Suprapubic skin (tissue), 4 donors: ENCODE measurements around the gene CRYBA2.

Experiments used
- POLR2A ChIP-seq, 2 donors: fragments of 450-650 bp; IDR thresholded peaks; one replicate each; pipeline ENCODE4 v1.6.1; 2017; ENCODE audit warnings: antibody characterized with exemption in 2 of 2, mild to moderate bottlenecking in 2 of 2, moderate library complexity in 2 of 2
- POLR2AphosphoS5 ChIP-seq, 3 donors: sonication (generic); formaldehyde crosslinking; IDR thresholded peaks; one replicate each; pipeline ENCODE4 v1.6.1; 2017; ENCODE audit warnings: antibody characterized with exemption in 3 of 3
- TF ChIP-seq, protein P1 (sequence below), 2 donors: fragments of 200-600 bp in 1 of 2; fragments of 450-650 bp in 1 of 2; sonication (generic) in 1 of 2; IDR thresholded peaks; one replicate each; pipeline ENCODE4 v1.5.1; 2016 to 2019; ENCODE audit warnings: antibody characterized with exemption in 2 of 2, mild to moderate bottlenecking in 1 of 2, moderate library complexity in 1 of 2

- TF ChIP-seq POLR2AphosphoS5 (IDR thresholded peaks at IDR 0.05) (no peak), POLR2A (IDR thresholded peaks at IDR 0.05) (no peak)
- TF ChIP-seq, protein P1, sequence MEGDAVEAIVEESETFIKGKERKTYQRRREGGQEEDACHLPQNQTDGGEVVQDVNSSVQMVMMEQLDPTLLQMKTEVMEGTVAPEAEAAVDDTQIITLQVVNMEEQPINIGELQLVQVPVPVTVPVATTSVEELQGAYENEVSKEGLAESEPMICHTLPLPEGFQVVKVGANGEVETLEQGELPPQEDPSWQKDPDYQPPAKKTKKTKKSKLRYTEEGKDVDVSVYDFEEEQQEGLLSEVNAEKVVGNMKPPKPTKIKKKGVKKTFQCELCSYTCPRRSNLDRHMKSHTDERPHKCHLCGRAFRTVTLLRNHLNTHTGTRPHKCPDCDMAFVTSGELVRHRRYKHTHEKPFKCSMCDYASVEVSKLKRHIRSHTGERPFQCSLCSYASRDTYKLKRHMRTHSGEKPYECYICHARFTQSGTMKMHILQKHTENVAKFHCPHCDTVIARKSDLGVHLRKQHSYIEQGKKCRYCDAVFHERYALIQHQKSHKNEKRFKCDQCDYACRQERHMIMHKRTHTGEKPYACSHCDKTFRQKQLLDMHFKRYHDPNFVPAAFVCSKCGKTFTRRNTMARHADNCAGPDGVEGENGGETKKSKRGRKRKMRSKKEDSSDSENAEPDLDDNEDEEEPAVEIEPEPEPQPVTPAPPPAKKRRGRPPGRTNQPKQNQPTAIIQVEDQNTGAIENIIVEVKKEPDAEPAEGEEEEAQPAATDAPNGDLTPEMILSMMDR (IDR thresholded peaks at IDR 0.05), result no peak
These were observed 2.3 kb upstream of the CRYBA2 start for GRCh38 chr2:218995561-218995960.
